Endometrial microvascular endothelial cells (primary cell): Measurements from ENCODE around the gene GHRH. TPM values are rescaled to one million over a fixed set of nuclear protein-coding genes. Genes with fewer than 3 reads are reported as not detected.

Experiments
- total RNA-seq: library from RNA; depleted of rRNA; stranded (reverse); fragments of >200 nt; gene quantifications from one replicate; pipeline ENCODE4 v1.2.3, GENCODE V29; 2015; ENCODE audit errors: inconsistent ontology term

Gene GHRH
- total RNA-seq, 1 donor from 2014 or later = not detected

Other genes starting within 250 kb of the GHRH start
- gene RBL1, start 165.8 kb downstream of the GHRH start, total RNA-seq = 21.9 TPM
- 384 TPM for gene RPN2, start 82.5 kb downstream of the GHRH start, total RNA-seq
- 0.37 TPM for gene MROH8, start 82.3 kb downstream of the GHRH start, total RNA-seq
- 22.2 TPM for gene MANBAL, start 27.8 kb upstream of the GHRH start, total RNA-seq
- 9.2 TPM for gene SRC, start 84.3 kb upstream of the GHRH start, total RNA-seq